Loucy (cell line): Measurements from ENCODE around the gene PRKN.

ENCODE experiments used
- H2AFZ ChIP-seq: fragments of 200-600 bp; sonication (generic); 2 replicates; pipeline ENCODE4 v1.6.0; 2016; ENCODE audit warnings: antibody characterized with exemption, mild to moderate bottlenecking, low read length, moderate library complexity
- H3F3A ChIP-seq: fragments of 200-600 bp; 2 replicates; pipeline ENCODE4 v1.6.0; 2016; ENCODE audit warnings: antibody characterized with exemption, low read depth, mild to moderate bottlenecking
- H3K27me3 ChIP-seq: fragments of 200-600 bp; sonication (generic); 2 replicates; pipeline ENCODE4 v1.6.1; 2014; ENCODE audit warnings: low read length, mild to moderate bottlenecking; ENCODE audit not compliant: insufficient read depth, poor library complexity, severe bottlenecking
- H3K36me3 ChIP-seq: fragments of 200-600 bp; sonication (generic); 2 replicates; pipeline ENCODE4 v1.6.1; 2016; ENCODE audit warnings: low read length; ENCODE audit not compliant: insufficient read depth
- H3K4me1 ChIP-seq: fragments of 200-600 bp; sonication (generic); 2 replicates; pipeline ENCODE4 v1.5.1; 2014; ENCODE audit warnings: low read length, mild to moderate bottlenecking; ENCODE audit not compliant: insufficient read depth, poor library complexity, severe bottlenecking
- H3K4me2 ChIP-seq: fragments of 200-600 bp; sonication (generic); 2 replicates; pipeline ENCODE4 v1.6.0; 2014; ENCODE audit warnings: antibody characterized with exemption, low read length, low read depth, mild to moderate bottlenecking; ENCODE audit not compliant: poor library complexity, severe bottlenecking
- H3K4me3 ChIP-seq: fragments of 200-600 bp; sonication (generic); 2 replicates; pipeline ENCODE4 v1.5.1; 2014; ENCODE audit warnings: low read length, mild to moderate bottlenecking, mixed read lengths; ENCODE audit not compliant: poor library complexity, severe bottlenecking
- H3K79me2 ChIP-seq: fragments of 200-600 bp; sonication (generic); 2 replicates; pipeline ENCODE4 v1.6.1; 2014; ENCODE audit warnings: low read length; ENCODE audit not compliant: insufficient read depth
- H3K9ac ChIP-seq: fragments of 200-600 bp; sonication (generic); 2 replicates; pipeline ENCODE4 v1.6.0; 2014; ENCODE audit warnings: mild to moderate bottlenecking, low read depth, low read length, moderate library complexity; ENCODE audit not compliant: poor library complexity, severe bottlenecking
- H3K9me2 ChIP-seq: fragments of 200-600 bp; sonication (generic); replicated peaks from 2 replicates; pipeline ENCODE4 v1.6.1; 2016; ENCODE audit warnings: low read depth, low read length, mixed read lengths
- H3K9me3 ChIP-seq: fragments of 200-600 bp; sonication (generic); 2 replicates; pipeline ENCODE4 v1.6.1; 2014; ENCODE audit warnings: mild to moderate bottlenecking, antibody characterized with exemption, low read length, low read depth; ENCODE audit not compliant: insufficient read depth
- H4K20me1 ChIP-seq: fragments of 200-600 bp; sonication (generic); 2 replicates; pipeline ENCODE4 v1.6.0; 2014; ENCODE audit warnings: antibody characterized with exemption, low read length, mild to moderate bottlenecking; ENCODE audit not compliant: insufficient read depth, poor library complexity, severe bottlenecking
- CTCF ChIP-seq: fragments of 200-600 bp; sonication (generic); conservative IDR thresholded peaks from 2 replicates; pipeline ENCODE4 v1.5.1; 2014; ENCODE audit warnings: mild to moderate bottlenecking, antibody characterized with exemption, low read length
- EZH2phosphoT487 ChIP-seq: fragments of 200-600 bp; IDR thresholded peaks from 2 replicates; pipeline ENCODE4 v1.6.1; 2018; ENCODE audit warnings: antibody characterized with exemption, mild to moderate bottlenecking, moderate library complexity, borderline replicate concordance

The PRKN gene

GRCh38 chr6:162685586-162685985 lies 42.0 kb downstream of the PRKN start:
- H3K9me2 ChIP-seq = no peaks in the 10 kb centered on the region
- H3K4me2 ChIP-seq = no peak overlapping the region
- no peaks in the 10 kb centered on the region for H3K4me1 ChIP-seq
- no peak overlapping the region for H3K4me3 ChIP-seq
- no peaks in the 10 kb centered on the region for H3K79me2 ChIP-seq
- no peaks in the 10 kb centered on the region for H3F3A ChIP-seq
- no peak overlapping the region for H3K9ac ChIP-seq
- H3K9me3 ChIP-seq = no peaks in the 10 kb centered on the region
- no peaks in the 10 kb centered on the region for H3K36me3 ChIP-seq
- no peaks in the 10 kb centered on the region for H3K27me3 ChIP-seq
- no peak for TF ChIP-seq CTCF
- no peak for TF ChIP-seq EZH2phosphoT487
- no peaks in the 10 kb centered on the region for H4K20me1 ChIP-seq
- H2AFZ ChIP-seq = no peak overlapping the region

- H3K27me3 ChIP-seq = no peaks in the 10 kb centered on the region
These were observed 42.6 kb downstream of the PRKN start for GRCh38 chr6:162684961-162685360.

GRCh38 chr6:162684052-162684451 lies 43.5 kb downstream of the PRKN start:
- Histone ChIP-seq H3K9me2 (no peaks in the 10 kb centered on the region), H4K20me1 (no peaks in the 10 kb centered on the region), H3K4me1 (no peaks in the 10 kb centered on the region), H3K9me3 (no peaks in the 10 kb centered on the region), H3K36me3 (no peaks in the 10 kb centered on the region), H3K27me3 (no peaks in the 10 kb centered on the region), H3K4me3 (no peak overlapping the region), H3K9ac (no peak overlapping the region), H3F3A (no peaks in the 10 kb centered on the region), H3K4me2 (no peak overlapping the region), H2AFZ (no peak overlapping the region), H3K79me2 (no peaks in the 10 kb centered on the region)
- TF ChIP-seq CTCF = no peak
- no peak for TF ChIP-seq EZH2phosphoT487

More at GRCh38 chr6:162684961-162685360, 42.6 kb downstream of the PRKN start:
- H3K4me2 ChIP-seq = no peak overlapping the region
- no peak for TF ChIP-seq EZH2phosphoT487
- TF ChIP-seq CTCF = no peak
- H3K4me3 ChIP-seq = no peak overlapping the region
- no peaks in the 10 kb centered on the region for H3F3A ChIP-seq
- H3K79me2 ChIP-seq = no peaks in the 10 kb centered on the region
- no peak overlapping the region for H3K9ac ChIP-seq
- no peak overlapping the region for H2AFZ ChIP-seq
- H3K36me3 ChIP-seq = no peaks in the 10 kb centered on the region
- H3K9me3 ChIP-seq = no peaks in the 10 kb centered on the region
- no peaks in the 10 kb centered on the region for H4K20me1 ChIP-seq
- H3K9me2 ChIP-seq = no peaks in the 10 kb centered on the region
- H3K4me1 ChIP-seq = no peaks in the 10 kb centered on the region
